ENCODE data around the gene ARL6IP6.

DNA sequence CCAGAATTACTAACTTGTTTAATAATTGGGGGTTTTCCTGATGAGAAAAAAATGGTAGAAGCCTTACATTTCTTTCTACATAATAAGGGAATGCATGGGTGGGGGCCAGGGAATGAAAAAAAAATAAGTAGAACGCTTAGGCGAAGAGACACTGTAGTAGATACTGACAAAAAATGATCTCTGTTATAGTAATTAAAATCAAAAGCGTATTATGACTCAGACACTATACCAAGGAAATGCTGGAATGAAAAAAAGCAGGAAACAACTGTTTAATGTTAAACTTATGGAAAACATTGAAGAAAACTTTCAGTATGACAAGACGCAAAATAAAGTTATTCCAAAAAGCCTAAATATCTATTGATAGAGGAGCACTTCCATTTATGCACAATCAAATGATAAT lies 44.1 kb upstream of the ARL6IP6 start:
- TF ChIP-seq, protein P1, sequence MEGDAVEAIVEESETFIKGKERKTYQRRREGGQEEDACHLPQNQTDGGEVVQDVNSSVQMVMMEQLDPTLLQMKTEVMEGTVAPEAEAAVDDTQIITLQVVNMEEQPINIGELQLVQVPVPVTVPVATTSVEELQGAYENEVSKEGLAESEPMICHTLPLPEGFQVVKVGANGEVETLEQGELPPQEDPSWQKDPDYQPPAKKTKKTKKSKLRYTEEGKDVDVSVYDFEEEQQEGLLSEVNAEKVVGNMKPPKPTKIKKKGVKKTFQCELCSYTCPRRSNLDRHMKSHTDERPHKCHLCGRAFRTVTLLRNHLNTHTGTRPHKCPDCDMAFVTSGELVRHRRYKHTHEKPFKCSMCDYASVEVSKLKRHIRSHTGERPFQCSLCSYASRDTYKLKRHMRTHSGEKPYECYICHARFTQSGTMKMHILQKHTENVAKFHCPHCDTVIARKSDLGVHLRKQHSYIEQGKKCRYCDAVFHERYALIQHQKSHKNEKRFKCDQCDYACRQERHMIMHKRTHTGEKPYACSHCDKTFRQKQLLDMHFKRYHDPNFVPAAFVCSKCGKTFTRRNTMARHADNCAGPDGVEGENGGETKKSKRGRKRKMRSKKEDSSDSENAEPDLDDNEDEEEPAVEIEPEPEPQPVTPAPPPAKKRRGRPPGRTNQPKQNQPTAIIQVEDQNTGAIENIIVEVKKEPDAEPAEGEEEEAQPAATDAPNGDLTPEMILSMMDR (conservative IDR thresholded peaks at IDR 0.05; ENCODE audit: low read length): no peak
- TF ChIP-seq EZH2phosphoT487 (IDR thresholded peaks at IDR 0.05; ENCODE audit: borderline replicate concordance): no peak
